NB4 (cell line): Measurements from ENCODE around the gene BMF.
"Not testable (repeated sequence)": the region's sequence is repeated elsewhere in the genome, so short reads cannot be mapped to it uniquely, and the experiment has no call there.

Source experiments
- DNase-seq: peaks from one replicate; pipeline ENCODE4 v3.0.0; 2010; ENCODE audit warnings: low read depth
- H3K4me3 ChIP-seq: one replicate; pipeline ENCODE4 v1.5.1; 2011; ENCODE audit warnings: mild to moderate bottlenecking, low read depth, low read length, moderate library complexity
- MYC ChIP-seq: IDR thresholded peaks from 2 replicates; pipeline ENCODE4 v1.6.1; 2011; ENCODE audit warnings: low read depth, low read length
- POLR2A ChIP-seq: IDR thresholded peaks from 2 replicates; pipeline ENCODE4 v1.6.1; 2011; ENCODE audit warnings: mild to moderate bottlenecking; ENCODE audit not compliant: insufficient read length; ENCODE audit errors: extremely low read depth
- TF ChIP-seq, protein P1 (sequence below): IDR thresholded peaks from 2 replicates; pipeline ENCODE4 v1.6.1; 2011; ENCODE audit warnings: low read depth, low read length
- TF ChIP-seq, protein P2 (sequence below): IDR thresholded peaks from one replicate; pipeline ENCODE4 v1.5.1; 2012; ENCODE audit warnings: low read depth, low read length

The BMF gene

DNA sequence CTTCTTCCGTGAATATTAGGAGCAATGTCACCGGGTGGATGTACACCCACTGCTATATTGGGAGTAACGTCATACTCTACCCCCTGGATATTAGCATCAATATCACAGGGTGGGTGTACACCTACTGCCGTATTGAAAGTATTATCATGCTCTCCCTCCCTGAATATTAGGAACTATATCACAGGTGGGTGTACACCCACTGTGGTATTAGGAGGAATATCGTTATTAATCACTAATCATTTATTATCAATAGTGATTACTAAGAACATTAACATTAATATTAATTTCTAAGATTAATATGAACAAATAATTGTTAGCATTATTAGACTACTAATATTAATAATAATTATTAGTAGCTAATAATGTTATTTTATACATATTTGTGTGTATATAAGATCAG, 21.4 kb upstream of the BMF start:
- no peak overlapping the region for H3K4me3 ChIP-seq
- TF ChIP-seq, protein P1, sequence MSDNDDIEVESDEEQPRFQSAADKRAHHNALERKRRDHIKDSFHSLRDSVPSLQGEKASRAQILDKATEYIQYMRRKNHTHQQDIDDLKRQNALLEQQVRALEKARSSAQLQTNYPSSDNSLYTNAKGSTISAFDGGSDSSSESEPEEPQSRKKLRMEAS, result no peak
- TF ChIP-seq POLR2A (no peak), MYC (no peak)
- TF ChIP-seq, protein P2, sequence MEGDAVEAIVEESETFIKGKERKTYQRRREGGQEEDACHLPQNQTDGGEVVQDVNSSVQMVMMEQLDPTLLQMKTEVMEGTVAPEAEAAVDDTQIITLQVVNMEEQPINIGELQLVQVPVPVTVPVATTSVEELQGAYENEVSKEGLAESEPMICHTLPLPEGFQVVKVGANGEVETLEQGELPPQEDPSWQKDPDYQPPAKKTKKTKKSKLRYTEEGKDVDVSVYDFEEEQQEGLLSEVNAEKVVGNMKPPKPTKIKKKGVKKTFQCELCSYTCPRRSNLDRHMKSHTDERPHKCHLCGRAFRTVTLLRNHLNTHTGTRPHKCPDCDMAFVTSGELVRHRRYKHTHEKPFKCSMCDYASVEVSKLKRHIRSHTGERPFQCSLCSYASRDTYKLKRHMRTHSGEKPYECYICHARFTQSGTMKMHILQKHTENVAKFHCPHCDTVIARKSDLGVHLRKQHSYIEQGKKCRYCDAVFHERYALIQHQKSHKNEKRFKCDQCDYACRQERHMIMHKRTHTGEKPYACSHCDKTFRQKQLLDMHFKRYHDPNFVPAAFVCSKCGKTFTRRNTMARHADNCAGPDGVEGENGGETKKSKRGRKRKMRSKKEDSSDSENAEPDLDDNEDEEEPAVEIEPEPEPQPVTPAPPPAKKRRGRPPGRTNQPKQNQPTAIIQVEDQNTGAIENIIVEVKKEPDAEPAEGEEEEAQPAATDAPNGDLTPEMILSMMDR, result no peak

DNA sequence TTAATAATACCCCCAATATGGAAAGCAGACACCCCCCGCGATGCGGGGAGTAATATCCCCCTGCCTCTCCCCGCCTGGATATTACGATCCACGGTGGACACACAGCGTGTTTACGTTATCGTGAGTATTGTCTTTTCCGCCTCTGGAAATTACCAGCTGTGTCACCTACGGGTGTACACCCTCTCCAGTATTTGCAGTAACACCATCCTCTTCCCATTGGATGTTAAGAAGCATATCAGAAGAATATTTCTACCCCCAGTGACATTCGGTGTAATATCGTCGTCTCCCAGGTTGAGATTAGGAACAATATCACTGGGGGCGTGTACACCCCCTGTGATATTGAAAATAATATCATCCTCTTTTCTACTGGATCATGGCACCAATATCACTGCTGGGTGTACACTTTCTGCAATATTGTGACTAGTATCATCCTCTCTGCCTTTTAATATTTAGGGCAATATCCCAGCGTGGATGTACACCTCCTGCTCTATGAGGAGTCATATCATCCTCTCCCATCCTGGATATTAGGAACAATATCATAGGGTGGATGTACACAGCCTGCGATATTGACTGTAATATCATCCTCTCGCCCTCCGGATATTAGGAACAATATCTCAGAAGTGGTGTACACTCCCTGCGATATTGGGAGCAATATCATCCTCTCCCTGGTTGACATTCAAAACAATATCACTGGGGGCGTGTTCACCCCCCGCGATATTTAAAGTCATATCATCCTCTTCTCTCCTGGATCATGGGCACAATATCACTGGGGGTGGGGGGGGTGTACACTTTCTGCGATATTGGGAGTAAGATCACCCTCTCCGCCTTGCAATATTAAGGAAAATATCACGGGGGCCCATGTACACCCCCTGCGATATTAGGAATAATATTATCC, 20.3 kb upstream of the BMF start:
- no peak for DNase-seq
- TF ChIP-seq, protein P1, result no peak
- no peak for TF ChIP-seq POLR2A

More for the DNA sequence above, 21.4 kb upstream of the BMF start:
- no peak for DNase-seq

DNA sequence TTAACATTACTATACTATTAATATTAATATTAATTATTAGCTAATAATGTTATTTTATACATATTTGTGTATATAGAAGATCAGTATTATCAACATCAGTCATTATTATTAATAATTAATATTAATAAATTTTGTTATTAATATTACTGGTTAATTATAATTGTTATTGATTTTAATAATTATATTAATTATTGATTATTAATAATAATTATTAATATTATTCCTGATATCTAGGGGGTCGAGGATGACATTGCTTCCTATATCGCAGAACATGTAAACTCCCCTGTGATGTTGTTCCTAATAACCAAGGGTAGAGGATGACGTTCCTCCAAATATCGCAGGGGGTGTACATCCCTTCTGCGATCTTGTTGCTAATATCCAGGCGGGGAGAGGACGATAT, 17.3 kb upstream of the BMF start:
- no peak for DNase-seq
- TF ChIP-seq, protein P2, result no peak
- TF ChIP-seq POLR2A, result no peak
- TF ChIP-seq, protein P1, result no peak
- TF ChIP-seq MYC, result no peak
- no peak overlapping the region for H3K4me3 ChIP-seq

More for the DNA sequence above, 20.3 kb upstream of the BMF start:
- no peak overlapping the region for H3K4me3 ChIP-seq

DNA sequence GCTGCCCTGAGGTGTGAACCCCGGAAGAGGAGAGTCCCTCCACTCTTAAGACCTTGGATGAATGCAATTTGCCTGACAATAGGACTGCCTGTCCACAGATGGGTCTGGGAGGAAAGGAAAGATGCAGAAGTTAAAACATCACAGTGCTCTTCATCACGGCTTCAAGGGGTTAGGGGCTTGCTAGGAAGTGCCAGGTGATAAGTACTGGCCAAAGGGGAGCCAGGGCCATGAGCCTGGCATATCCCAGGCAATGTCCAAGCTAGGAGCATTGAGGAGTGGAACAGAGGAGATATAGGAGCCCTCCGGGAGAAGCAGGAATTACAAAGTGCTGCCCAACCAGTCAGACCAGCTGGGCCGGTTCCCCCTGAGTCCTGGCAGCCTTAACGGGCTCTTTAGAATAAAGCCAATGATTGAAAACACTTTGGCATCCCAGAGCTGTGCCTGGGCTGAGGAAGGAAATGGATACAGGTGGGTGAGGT, 16.2 kb upstream of the BMF start:
- H3K4me3 ChIP-seq, DNase-seq: not testable (repeated sequence)

DNA sequence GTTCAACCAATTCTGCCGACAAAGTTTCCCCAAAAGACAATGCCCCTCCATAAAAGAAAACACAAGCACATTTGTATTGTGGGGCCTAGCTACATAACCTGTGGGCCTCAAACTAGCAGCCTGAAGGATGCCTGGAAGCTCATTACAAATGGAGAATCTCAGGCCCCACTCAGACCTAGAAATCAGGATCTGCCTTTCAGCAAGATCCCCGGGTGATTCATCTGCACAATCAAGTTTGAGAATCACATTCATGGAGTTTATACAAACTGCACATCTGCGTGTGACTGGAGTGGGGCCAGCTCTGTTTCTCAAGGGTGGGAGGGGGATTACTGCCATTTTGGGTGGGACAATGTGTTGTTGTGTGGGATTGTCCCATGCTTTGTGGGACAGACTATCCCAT, 15.7 kb upstream of the BMF start:
- not testable (repeated sequence) for DNase-seq, H3K4me3 ChIP-seq

DNA sequence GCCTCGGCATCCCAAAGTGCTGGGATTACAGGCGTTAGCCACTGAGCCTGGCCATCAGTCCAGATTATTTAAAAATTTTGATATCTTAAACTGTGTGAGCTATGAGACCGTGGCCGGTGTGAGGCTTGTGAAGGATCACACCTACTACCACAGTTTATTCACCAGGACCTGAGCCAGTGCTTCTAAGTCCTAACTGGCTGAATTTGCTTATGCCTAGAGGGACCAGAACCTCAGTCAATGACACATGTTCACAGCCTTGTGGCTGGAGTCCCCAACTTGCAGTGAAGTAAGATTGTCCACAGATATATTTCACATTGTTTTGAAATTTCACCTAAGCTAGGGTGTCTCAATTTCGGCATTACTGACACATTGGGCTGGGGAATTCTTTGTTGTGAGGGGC, 15.2 kb upstream of the BMF start:
- not testable (repeated sequence) for H3K4me3 ChIP-seq, DNase-seq

DNA sequence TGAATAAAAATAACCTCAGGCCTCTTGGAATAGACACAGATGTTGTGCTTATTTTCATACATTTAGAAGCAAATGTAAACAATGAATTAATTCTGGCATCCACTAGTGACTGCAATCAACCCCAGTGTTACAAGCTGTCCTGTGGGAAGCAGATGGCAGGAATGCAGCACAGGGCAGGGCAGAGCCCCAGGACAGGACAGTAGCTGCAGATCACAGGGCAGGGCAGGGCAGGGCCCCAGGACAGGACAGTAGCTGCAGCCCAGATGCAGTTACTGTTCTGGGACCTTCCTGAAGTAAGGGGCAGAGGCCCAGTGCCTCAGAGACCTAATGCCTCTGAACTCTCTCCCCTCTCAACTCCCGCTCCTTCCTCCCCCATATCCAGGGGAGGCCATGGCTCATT, 14.3 kb upstream of the BMF start:
- H3K4me3 ChIP-seq, DNase-seq: not testable (repeated sequence)

DNA sequence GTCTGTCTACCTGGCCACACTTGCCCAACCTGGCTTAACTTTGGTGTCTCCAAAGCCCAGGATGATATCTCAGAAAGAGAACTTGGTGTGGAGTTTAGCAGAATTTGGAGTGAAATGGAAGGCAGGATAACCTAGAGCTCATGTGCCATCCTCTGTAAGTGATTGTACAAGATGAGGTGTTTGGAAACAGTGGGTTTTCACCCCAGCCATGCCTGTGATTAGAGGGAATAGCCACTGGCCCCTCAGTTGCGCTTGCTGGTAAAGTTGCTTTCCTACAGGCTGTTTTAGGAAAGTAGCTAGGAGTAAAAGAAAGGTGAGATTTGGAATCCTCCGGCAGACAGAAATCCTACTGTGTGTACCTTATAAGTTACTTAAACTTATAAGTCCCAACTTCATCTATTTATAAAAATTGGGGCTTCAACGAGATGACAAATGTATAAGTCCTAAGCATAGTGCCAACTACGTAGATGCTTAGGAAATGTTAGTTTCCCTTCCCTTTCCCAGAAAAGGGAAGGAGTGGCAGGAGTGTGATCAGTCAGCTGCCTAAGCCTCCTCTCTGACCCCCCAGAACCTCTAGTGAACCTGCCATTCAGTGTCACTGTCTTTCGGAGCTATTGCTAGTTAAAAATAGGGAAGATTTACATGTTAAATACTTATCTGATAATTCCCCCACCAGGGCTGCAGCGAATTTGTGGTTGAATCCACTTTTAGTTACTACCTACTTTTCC, 13.4 kb upstream of the BMF start:
- no peak overlapping the region for H3K4me3 ChIP-seq
- no peak for DNase-seq
- no peak for TF ChIP-seq MYC
- TF ChIP-seq, protein P2, result no peak
- TF ChIP-seq, protein P1, result no peak
- no peak for TF ChIP-seq POLR2A
